MM.1S (cell line): ENCODE measurements around the gene LRRC8B.

Experiments used
- CTCF ChIP-seq: fragments of 300-600 bp; sonication (generic); IDR thresholded peaks from 2 replicates; pipeline ENCODE4 v1.5.1; 2016; ENCODE audit warnings: antibody characterized with exemption, low read length, mixed read lengths
- EZH2 ChIP-seq: fragments of 300-600 bp; sonication (generic); optimal IDR thresholded peaks from 2 replicates; pipeline ENCODE3; 2017; ENCODE audit warnings: low read depth, mild to moderate bottlenecking, antibody characterized with exemption, low read length, mixed read lengths
- EZH2phosphoT487 ChIP-seq: fragments of 300-600 bp; sonication (generic); IDR thresholded peaks from 2 replicates; pipeline ENCODE4 v1.6.1; 2018; ENCODE audit warnings: antibody characterized with exemption, low read length

- TF ChIP-seq CTCF (no peak), EZH2 (no peak), EZH2phosphoT487 (no peak)
Observed at GRCh38 chr1:89574621-89575020, 50.0 kb downstream of the LRRC8B start.
